Left forelimb (tissue), 1 donor: ENCODE measurements around the gene BEX2.
"Not testable (repeated sequence)": the region's sequence is repeated elsewhere in the genome, so short reads cannot be mapped to it uniquely, and the experiment has no call there.

Source experiments
- DNase-seq: peaks from one replicate; pipeline ENCODE4 v3.0.0-alpha.2; 2018; ENCODE audit warnings: low spot score

The BEX2 gene

GRCh38 chrX:103310555-103311398 is at the start of gene BEX2:
Gene BEX2, minus strand, starts transcription at chrX:103310990. Its CDS starts 1,014 bp downstream, at chrX:103309976.
- DNase-seq = peak; percentile 67

- DNase-seq = no peak
Measured at GRCh38 chrX:103360092-103360491, 49.3 kb upstream of the BEX2 start.

- DNase-seq = not testable (repeated sequence)
Measured at GRCh38 chrX:103359605-103360004, 48.8 kb upstream of the BEX2 start.

- DNase-seq = no peak
Measured at GRCh38 chrX:103357871-103358270, 47.1 kb upstream of the BEX2 start.

GRCh38 chrX:103356858-103357257 is 46.1 kb upstream of the BEX2 start:
- peak; percentile 68 for DNase-seq

GRCh38 chrX:103356130-103356798 is 45.5 kb upstream of the BEX2 start, which contains the start of gene TCEAL9:
Gene TCEAL9, plus strand, starts transcription at chrX:103356506. Its CDS starts 1,179 bp downstream, at chrX:103357685.
- peak; percentile 84 for DNase-seq

- no peak for DNase-seq
Measured at GRCh38 chrX:103347682-103348397, 37.0 kb upstream of the BEX2 start.

- no peak for DNase-seq
Measured at GRCh38 chrX:103344606-103345005, 33.8 kb upstream of the BEX2 start.

- DNase-seq = no peak
Measured at GRCh38 chrX:103343105-103343504, 32.3 kb upstream of the BEX2 start.

- no peak for DNase-seq
Measured at GRCh38 chrX:103338663-103339062, 27.9 kb upstream of the BEX2 start.

- no peak for DNase-seq
Measured at GRCh38 chrX:103330681-103331288, 20.0 kb upstream of the BEX2 start.

GRCh38 chrX:103329991-103330390 is 19.2 kb upstream of the BEX2 start, which contains the start of gene TCEAL7:
Gene TCEAL7, plus strand, starts transcription at chrX:103330239. Its CDS starts 1,165 bp downstream, at chrX:103331404.
- DNase-seq = peak; percentile 69

GRCh38 chrX:103311399-103311780 is 600 bp upstream of the BEX2 start:
- no peak for DNase-seq

- DNase-seq = no peak
Measured at GRCh38 chrX:103309860-103310554, 783 bp downstream of the BEX2 start.

- DNase-seq = not testable (repeated sequence)
Measured at GRCh38 chrX:103305666-103306065, 5.1 kb downstream of the BEX2 start.

- DNase-seq = no peak
Measured at GRCh38 chrX:103304705-103305104, 6.1 kb downstream of the BEX2 start.

- no peak for DNase-seq
Measured at GRCh38 chrX:103293118-103293517, 17.7 kb downstream of the BEX2 start.

- DNase-seq = no peak
Measured at GRCh38 chrX:103279624-103280023, 31.2 kb downstream of the BEX2 start.

GRCh38 chrX:103276581-103277002 is 34.2 kb downstream of the BEX2 start, which contains the start of gene TCEAL5:
Gene TCEAL5, minus strand, starts transcription at chrX:103276750. Its CDS starts 2,187 bp downstream, at chrX:103274563.
- DNase-seq = peak; percentile 65

- no peak for DNase-seq
Measured at GRCh38 chrX:103275947-103276567, 34.7 kb downstream of the BEX2 start.

- DNase-seq = no peak
Measured at GRCh38 chrX:103274284-103274683, 36.5 kb downstream of the BEX2 start.
